ENCODE results near the gene LRRC1.

Gene LRRC1

DNA sequence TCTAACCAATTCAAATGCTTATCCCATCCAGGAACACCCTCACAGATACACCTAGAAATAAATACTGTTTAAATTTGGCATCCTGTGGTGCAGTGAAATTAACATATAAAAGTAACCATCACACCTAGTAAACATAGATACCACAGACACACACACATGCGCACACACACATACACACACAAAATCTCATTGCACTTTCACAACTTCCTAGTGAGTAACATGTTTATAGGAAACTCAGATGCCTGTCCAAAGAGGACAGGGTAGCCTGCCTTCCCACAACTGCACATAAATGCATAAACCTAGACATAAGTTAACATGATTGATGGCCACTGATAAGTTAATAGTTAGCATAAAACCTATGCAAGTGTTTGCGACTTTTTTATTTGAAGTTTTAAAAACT, 56.8 kb downstream of the LRRC1 start:
- no peak for DNase-seq

DNA sequence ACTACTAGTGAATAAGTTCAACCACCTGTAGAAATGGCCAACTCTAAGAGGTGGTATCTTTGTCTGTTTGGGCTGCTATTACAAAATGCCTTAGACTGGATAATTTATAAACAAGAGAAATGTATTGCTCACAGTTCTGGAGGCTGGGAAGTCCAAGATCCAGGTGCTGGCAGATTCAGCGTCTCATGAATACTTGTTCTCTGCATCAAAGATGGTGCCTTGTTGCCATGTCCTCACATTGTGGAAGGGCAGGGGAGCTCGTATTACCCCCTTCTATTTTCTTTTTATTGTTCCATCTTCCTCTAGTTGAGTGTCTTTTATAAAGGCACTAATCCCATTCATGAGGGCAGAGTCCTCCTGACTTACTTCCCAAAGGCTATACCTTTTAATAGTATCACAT, 58.0 kb downstream of the LRRC1 start:
- DNase-seq, result no peak

DNA sequence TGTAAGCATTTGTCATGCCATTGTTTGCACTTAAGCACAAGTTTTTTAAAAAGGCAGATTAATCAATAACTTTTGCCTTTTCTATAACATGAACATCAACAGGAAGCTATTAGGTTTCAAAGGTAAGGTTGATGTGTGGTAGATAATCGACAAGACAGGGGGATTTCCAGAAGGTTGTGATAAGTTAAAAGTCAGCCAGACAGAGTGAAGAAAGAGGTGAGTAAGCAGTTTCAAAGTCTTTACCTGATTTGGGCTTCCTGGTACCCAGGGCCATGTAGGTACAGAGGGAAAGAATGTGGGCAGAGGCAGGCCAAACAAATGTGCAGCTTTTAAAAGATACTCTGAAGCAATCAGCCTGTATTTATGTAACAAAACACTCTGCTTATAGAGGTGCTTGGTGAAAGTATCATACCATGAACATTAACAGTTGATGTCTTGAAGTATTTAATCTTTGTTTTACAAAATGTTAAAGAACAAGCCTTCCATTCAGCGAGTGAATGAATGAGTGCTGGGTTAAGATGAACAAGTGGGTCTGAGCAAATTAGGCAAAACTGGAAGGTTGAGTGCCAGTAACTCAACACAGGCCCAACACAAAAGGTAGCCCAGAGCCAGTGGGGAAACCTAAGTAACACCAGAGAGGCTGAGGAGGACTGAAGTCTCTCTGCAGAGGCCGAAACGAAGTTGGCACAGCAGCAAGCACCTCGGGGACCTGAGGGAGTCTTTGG, 60.2 kb downstream of the LRRC1 start:
- DNase-seq, result no peak

DNA sequence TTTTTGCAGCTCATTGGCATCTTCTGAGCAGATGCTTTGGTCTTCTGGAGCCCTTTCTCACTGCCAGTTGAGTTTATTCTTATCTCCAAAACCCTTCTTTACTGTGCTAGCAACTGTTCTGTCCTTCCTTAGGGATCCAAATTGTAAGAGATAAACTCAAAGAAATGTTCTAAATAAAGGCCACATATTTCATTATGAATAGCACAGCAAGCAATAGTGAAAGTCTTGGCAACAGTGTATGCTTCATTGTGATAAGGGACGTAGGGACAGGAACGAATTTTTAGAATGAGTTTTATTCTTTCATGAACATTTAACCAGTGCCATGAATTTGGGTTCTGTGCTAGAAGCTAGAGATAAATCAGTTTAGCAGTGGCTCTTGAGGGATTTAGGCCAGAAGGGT, 61.1 kb downstream of the LRRC1 start:
- DNase-seq, result no peak

DNA sequence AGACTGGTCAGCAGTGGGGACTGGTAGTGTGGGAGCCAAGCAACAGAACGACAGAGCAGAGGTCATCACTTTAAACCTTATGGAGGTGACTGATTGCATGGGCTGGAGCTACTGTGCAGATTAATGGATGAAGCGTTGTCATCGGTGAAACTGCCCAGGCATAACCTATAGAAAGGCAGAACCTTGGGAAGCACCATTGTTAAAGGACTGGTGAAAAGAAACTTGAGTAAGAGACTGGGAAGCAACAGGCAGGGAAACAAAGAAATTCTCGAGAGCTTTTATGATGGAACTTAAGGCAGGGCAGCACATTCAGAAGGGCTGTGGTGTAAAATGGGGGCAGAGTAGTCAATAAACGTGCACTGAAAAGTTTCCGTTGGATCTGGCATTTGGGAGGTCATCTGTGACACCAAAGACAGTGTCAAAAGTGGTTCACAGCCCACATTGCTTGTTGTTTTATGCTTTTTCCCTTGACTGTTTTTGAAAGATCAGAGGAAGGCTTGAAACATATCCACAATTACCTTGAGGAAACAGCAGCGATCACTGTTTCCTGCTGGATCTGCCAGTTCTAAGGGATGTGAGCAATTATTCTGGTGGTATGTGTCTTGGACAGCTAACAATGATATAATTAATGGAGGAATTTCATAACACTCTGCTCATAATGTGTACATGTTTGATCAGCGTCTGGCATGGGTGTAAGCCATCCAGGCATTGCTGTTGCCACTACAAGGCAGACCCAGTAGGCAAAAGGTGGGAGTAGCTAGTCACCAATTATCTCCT, 62.7 kb downstream of the LRRC1 start:
- DNase-seq, result no peak

DNA sequence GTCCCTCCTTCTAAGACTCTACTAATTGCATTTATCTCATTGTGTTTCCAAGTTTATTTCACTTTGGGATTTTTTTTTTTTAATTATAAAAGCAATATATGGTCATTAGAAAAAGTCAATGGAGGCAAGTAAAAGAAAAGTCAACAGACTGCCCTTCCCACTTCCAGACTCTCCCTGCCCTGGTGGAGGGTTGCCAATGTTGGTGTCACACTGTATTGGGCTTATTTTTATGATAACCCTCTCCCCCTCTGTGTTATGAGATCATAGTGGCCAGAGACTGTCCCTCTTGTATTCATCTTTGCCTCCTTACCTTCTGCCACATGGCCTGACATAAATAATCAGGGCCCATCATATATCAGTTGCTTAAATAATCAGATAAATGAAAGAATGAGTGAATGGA, 63.4 kb downstream of the LRRC1 start:
- no peak for DNase-seq

DNA sequence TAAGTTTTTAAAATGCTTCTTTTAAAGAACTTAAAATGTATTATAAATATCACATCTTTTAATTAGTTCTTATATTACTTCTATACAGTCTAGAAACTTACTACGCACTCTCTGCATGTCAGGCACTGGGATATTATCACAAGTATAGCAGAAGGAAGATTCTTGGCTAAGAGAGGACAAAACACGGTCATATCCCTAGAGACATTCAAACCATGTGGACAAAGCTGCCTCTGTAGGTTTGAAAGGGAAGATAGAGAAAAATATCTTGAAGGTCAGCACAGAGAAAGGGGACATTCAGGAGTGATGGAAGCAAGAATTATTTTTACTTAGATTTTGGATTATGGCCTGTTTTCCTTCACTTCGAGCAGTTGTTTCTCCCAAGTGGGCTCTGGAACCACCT, 64.1 kb downstream of the LRRC1 start:
- DNase-seq, result no peak

DNA sequence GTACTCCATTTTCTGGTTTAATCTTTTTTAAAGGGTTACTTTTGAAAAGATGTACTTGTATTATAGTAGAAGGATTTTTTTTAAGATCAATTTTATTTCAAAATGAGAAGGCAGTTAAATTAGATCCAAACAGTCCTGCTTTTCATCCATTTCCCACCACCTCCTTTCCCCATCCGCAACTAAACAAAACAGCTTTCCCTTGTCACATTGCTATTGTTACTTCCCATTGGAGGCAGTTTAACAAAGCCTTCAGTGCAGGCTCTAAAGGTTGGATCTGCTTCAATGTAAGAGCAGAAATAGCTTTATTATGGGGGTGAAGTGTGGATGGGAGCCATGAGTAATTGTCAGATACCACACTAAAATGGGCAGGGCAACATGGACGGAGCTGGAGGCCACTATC, 65.7 kb downstream of the LRRC1 start:
- DNase-seq, result no peak

DNA sequence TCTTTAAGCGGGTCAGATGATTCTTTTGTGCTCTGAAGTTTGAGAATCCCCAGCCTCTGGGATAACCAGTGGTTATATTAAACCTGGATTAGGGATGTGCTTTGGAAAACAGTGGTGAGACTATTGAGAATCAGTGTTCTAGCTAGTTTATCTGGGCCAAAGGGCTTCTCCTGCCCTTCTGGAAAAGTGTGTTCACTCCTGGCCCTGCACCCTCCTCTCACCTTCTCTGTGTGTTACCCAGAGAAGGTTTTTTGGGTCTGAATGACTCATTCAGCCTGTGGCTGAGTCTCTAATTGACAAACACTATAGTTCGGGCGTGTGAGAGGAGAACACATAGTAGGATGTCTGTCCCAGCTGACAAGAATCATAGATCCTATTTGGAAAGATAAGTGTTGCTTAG, 66.7 kb downstream of the LRRC1 start:
- DNase-seq, result no peak

DNA sequence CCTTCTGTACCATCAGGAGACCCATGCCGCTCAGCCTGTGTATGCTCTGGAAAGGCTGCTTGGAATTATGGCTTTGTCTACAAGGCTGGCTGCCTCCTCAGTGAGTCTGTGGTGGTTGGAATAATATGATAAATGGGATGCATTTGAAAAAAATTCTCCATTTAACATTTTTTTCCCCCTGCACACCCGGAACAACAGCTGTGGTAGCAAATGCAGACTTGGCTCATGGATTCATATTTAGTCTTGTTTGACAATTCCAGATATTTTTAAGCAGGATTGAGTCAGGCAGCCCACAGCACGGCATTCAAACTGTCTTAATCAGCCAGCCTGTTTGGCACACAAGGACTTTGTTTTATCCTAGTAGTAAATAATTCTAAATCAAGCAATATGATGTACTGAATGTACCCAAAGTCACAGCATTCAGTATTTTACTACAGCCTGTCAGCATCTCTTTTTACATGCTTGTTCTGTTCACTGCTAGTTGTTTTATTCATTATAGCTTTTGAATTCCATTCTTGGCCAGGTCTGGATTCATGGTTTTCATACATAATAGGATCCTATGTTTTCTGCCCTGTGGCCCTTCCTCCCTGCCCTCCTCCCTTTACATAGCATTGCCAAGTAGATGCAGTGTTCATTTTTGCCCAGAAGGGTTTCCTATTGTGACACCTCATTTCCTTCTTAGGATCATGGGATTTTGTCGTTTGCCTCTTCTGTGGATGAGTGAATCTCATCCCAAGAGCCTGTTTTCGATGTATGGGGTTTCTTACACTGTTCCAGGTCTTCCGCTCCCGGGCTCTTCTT, 68.1 kb downstream of the LRRC1 start:
- DNase-seq, result no peak

DNA sequence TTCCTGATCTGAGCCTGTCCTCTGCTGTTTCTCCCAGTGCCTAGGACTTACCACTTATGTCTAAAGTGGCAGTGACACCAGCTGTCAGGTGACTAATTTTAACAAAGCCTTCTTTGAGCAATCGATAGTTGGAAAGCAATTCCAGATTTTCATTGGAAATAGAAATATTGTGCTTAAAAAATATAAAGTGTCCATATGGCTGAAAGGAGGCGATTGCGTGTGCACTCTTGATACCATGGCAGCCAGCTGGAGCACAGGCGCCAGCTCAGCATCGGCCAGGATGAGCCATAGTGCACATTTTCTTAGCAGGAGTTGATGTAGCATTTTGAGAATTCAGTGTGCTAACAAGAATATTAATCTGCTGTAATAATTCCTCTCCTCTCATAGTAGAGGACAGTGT, 70.0 kb downstream of the LRRC1 start:
- no peak for DNase-seq

DNA sequence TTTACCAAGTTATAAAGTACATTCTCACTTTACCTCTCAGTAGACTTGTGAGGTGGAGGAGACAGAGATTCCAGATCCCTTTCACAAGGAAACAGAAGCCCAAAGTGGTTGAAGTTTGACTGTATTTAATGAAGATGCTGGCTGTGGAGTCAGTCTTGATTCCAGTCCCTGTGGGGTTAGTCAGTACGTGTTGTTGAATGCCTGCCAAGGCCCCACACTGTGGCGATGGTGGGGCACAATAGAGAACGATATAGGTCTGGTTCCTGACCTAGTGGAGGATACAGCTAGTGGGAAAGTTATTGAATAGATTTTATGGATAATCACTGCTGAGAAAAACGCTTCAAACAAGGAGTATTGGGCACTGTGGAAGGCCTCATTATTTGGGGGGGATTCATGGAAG, 71.4 kb downstream of the LRRC1 start:
- no peak for DNase-seq

DNA sequence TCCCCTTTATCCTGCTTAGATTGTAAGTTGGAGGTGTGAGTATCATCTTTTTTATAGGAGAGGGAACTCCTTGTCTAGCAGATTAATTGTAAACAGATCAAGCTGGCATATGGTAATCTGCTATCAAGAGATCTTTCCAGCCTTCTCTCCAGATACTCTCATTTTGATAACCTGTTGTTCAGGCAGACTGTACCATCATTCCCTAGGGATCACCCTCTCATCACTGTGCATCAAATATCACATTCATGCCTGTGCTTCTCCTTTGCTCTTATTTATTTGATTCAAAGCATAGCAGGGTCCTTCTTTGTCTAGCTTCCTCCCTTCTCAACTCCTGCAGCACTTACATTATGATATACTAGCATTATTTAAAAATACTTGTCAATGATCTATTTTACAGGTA, 73.8 kb downstream of the LRRC1 start:
- no peak for DNase-seq

DNA sequence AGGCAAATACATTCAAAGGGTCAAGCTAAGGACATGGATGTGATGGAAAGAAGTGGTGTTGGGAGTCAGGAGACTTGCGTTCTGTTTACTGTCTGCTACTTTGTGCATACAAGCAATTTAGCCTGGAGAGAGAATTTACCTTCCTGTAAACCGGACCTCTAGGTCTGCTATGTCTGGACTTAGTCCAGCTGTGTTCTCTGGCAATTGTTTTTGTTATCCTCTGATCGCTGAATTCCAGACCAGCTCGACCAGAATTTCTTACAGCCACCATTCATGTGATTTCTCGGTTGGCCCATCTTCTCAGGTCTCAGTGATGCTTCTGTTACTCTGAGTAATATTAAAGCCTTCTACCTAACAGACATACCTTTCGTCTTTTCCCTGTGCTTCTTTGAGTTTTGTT, 75.2 kb downstream of the LRRC1 start:
- DNase-seq, result no peak

DNA sequence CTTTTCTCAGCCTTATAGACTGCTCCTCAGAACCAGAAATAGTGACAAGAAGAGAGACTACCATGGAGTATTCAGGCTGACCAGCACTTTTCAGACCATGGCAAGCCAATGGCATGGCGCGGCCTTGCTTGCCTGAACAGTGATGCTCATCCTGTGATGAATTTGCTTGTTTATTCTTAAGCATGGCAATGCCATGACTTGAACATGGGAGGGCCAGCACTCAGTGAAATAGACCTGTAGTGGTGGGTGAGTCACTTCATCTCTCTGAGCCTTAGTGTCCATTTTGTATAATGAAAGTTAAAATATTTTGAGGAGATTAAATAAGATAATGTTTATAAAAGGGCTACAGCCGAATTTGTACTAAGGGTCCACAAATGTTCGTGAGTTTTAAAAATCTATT, 79.1 kb downstream of the LRRC1 start:
- DNase-seq, result no peak

DNA sequence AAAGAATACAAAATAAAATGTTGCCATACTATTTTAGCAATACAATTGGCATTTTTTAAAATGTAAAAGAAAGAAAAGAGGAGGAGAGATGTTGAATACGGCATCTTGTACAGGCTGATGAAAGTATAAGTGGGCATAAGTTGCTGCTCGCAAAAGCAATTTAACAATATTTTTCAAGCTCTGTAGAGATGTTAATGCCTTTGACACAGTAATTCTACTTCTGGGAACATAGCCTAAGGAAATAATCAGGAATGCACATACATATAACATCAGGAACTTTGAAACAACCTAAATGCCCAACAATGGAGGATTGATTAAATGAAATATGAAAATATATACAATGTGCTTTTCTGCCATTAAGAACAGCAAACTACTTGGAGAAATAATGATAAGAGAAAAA, 80.2 kb downstream of the LRRC1 start:
- DNase-seq, result no peak

DNA sequence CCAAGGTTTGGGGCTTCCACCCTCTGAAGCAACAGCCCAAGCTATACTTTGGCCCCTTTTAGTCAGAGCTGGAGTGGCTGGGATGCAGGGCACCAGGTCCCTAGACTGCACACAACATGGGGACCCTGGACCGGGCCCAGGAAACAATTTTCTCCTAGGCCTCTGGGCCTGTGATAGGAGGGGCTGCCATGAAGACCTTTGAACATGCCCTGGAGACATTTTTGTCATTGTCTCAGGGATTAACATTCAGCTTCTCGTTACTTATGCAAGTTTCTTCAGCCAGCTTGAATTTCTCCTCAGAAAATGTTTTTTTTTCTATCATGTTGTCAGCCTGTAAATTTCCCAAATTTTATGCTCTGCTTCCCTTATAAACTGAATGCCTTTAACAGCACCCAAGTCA, 82.3 kb downstream of the LRRC1 start:
- DNase-seq, result no peak

DNA sequence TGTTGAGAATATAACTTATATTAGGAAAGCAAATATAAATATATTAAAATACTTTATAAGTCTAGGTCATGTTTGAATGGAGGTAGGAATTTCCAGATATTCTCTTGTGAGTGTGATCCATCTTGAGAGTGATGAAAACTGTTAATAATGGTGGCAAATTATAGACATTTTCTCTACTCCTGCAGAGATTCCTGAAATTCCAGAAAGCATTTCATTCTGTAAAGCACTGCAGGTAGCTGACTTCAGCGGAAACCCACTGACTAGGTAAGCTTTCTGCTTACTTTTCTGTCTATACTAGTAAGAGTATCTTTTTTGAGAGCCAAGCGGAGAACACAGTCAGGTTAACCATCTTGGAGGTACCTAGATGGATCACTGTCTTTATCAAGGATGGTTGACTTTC, 84.0 kb downstream of the LRRC1 start:
- no peak for DNase-seq

DNA sequence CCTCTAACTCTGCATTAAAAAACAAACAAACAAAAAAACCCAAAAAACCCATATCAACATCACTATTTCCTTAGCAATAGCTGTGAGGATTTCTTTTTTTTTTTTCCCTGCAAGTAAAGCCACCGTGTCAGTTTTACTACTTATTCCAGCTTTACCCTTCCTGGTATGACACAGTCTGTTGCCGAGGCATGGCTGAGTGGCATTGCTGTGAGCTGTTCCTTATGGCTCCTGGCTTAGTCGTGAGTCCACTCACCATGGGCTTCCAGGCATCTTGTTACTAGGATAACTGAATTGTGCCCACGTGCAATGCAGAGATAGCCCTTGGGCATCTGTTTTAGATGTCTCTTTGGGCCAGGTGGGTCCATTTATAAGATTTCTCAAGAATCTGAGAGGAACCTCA, 84.8 kb downstream of the LRRC1 start:
- DNase-seq, result no peak

DNA sequence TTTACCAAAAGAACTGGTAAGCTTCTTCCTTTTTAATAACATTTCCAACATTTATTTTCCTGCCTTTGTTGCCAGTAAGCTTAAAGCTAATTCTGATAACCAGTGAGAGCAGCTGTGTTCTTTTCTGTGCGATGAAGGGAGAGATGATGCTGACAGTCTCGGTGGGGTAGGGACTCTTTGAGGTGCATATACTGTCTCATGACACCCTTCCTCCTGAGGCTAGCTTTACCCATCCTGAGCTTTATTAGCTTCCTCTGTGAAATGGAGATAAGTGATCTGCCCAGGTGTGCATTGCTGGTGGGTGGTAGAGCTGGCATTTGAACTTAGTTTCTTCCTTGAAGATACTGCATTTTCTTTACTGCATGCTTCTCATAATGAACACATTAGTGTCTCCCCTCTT, 92.5 kb downstream of the LRRC1 start:
- DNase-seq, result no peak

DNA sequence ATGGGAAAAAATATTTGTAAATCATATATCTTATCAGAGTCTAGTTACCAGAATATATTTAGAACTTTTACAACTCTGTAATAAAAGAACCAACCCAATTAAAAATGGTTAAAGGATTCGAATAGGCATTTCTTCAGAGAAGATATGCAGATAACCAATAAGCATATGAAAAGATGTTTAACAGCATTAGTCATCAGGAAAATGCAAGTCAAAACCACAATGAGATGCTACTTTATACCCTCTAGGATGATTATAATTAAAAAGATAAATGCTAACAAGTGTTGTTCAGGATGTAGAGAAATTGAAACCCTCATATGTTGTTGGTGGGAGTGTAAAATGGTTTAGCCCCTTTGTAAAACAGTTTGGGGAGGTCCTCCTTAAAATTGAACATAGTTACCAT, 94.1 kb downstream of the LRRC1 start:
- DNase-seq, result no peak

DNA sequence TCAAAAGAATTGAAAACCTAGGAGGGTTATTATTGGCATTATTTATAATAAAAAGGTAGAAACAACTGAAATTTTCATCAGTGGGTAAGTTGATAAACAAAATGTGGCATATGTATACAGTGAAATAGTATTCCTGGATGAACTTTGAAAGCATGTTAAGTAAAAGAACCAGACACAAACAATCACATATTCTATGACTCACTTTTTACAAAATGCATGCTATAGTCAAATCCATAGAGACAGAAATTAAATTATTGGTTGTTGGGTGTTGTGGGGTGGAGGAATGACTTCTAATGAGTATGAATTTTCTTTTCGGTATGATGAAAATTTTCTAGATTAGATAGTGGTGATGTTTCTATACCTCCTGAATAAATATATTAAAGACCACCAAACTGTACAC, 94.6 kb downstream of the LRRC1 start:
- no peak for DNase-seq

DNA sequence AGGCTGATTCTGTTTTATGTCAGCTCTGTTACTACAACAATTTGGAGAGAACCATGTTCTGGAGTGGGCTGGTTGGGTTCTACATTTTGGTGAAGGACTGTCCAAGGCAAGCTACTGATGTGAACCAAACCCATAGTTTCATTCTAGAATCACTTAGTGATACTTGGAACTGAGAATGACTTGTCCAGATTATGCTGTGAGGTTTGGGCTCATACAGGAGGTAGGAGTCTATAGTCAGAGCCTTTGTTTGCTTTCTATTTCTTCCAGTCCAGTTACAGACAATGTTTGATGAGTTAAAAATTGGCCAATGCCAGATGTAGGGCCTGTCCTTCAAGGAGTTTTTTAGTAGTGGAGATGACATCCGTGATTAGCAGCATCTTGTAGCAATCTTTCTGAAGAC, 97.9 kb downstream of the LRRC1 start:
- no peak for DNase-seq

DNA sequence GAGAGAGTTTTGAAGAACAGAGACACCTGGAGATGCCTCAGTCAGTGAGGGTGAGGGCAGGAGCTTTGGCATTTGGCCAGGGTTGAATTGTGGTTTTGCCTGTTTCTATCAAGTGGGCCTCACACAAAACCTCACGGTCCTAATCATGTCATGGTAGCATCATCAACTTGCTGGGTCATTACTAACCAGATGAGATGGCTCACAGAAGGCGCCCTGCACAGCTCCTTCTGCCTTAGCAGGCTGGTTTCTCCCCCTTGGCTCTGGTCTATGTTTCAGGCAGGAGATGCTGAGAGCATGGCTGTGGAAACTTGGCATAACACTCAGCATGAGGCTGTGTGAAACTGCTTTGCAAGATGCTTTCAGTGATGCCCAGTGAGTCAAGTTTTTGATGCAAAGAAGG, 99.3 kb downstream of the LRRC1 start:
- DNase-seq, result no peak
